K562 (cell line): Measurements from ENCODE around the gene CKMT2. TPM values are rescaled to one million over a fixed set of nuclear protein-coding genes. Genes with fewer than 3 reads are reported as not detected.
A peak's percentile ranks its signal among the peaks of the same experiment; 100 is the strongest.

Experiments used
- CREB1 ChIP-seq, 2 experiments: sonication (generic) in 1 of 2; formaldehyde crosslinking in 1 of 2; IDR thresholded peaks; 2 replicates each; pipeline versions ENCODE4 v1.6.1 to v1.8.0; 2012 to 2022; ENCODE audit warnings: inconsistent platforms in 1 of 2, mild to moderate bottlenecking in 1 of 2, missing genetic modification reagents in 1 of 2, moderate library complexity in 1 of 2
- JUND ChIP-seq, 2 experiments: IDR thresholded peaks; 2 replicates in 1 of 2; 3 replicates in 1 of 2; pipeline ENCODE4 v1.6.1; 2011; ENCODE audit warnings: borderline replicate concordance in 2 of 2, low read depth in 2 of 2, low read length in 2 of 2, improper control_type of control experiment in 1 of 2, missing biosample characterization in 1 of 2, missing genetic modification characterization in 1 of 2, missing genetic modification reagents in 1 of 2
- MAZ ChIP-seq, 2 experiments: fragments of 450-650 bp in 1 of 2; sonication (generic) in 1 of 2; formaldehyde crosslinking; IDR thresholded peaks in 1 of 2; conservative IDR thresholded peaks in 1 of 2; 2 replicates each; pipeline versions ENCODE4 v1.4.0 to v1.5.0; 2020; ENCODE audit warnings: mild to moderate bottlenecking in 1 of 2, missing genetic modification reagents in 1 of 2
- NRF1 ChIP-seq, 2 experiments: fragments of 450-650 bp; IDR thresholded peaks in 1 of 2; conservative IDR thresholded peaks in 1 of 2; 2 replicates each; pipeline ENCODE4 v1.6.1; 2014; ENCODE audit warnings: mild to moderate bottlenecking in 2 of 2
- PRMT5 ChIP-seq: sonication (generic); formaldehyde crosslinking; IDR thresholded peaks from 2 replicates; pipeline ENCODE4 v1.5.0; 2020; ENCODE audit warnings: missing genetic modification reagents
- SMAD4 ChIP-seq: fragments of 250-450 bp; sonication (Bioruptor Pico); conservative IDR thresholded peaks from 2 replicates; pipeline ENCODE4 v1.8.0; 2021; ENCODE audit warnings: inconsistent platforms, mild to moderate bottlenecking, moderate library complexity
- SMC3 ChIP-seq: conservative IDR thresholded peaks from 2 replicates; pipeline ENCODE4 v1.6.1; 2011; ENCODE audit warnings: low read depth, low read length, improper control_type of control experiment; ENCODE audit not compliant: insufficient read depth
- TEAD1 ChIP-seq, 2 experiments: fragments of 450-650 bp in 1 of 2; sonication (generic) in 1 of 2; formaldehyde crosslinking; IDR thresholded peaks; 2 replicates each; pipeline versions ENCODE4 v1.4.0 to v1.8.0; 2020 to 2022; ENCODE audit warnings: mild to moderate bottlenecking in 2 of 2, missing genetic modification reagents in 1 of 2
- XRCC5 ChIP-seq: fragments of 200-400 bp; formaldehyde crosslinking; IDR thresholded peaks from 2 replicates; pipeline ENCODE4 v1.6.1; 2017; ENCODE audit warnings: low read depth, mild to moderate bottlenecking, low read length
- polyA plus RNA-seq, 8 experiments: library from polyadenylated mRNA; depleted of rRNA in 4 of 8; stranded (reverse) in 5 of 8; unstranded in 3 of 8; fragments of >200 nt; fragmentation: Nextera tagmentation in 2 of 8; fragmentation: Illumina TruSeq in 1 of 8; extraction: Ambion mirVana in 2 of 8; extraction: Trizol in 1 of 8; gene quantifications; 2 replicates each; pipeline versions ENCODE4 v1.2.1 to v1.2.3, GENCODE V29; 2011 to 2014; ENCODE audit warnings: inconsistent platforms in 1 of 8, missing spikeins in 1 of 8
- total RNA-seq, 7 experiments: library from RNA; depleted of rRNA in 6 of 7; stranded (reverse); fragments of >200 nt in 6 of 7; fragmentation: Illumina TruSeq in 2 of 7; extraction: Trizol in 2 of 7; gene quantifications; 2 replicates each; pipeline versions ENCODE4 v1.2.1 to v1.2.3, GENCODE V29; 2011 to 2021; ENCODE audit warnings: low replicate concordance in 1 of 7
- TF ChIP-seq, protein P1 (sequence below): fragments of 450-650 bp; IDR thresholded peaks from 2 replicates; pipeline ENCODE4 v1.6.1; 2016; ENCODE audit warnings: mild to moderate bottlenecking, moderate library complexity
- TF ChIP-seq, protein P2 (sequence below): sonication (generic); formaldehyde crosslinking; IDR thresholded peaks from 2 replicates; pipeline ENCODE4 v1.8.0; 2022; ENCODE audit warnings: missing genetic modification reagents, mild to moderate bottlenecking, moderate library complexity, borderline replicate concordance
- TF ChIP-seq, protein P3 (sequence below): sonication (generic); formaldehyde crosslinking; IDR thresholded peaks from 2 replicates; pipeline ENCODE4 v1.9.0; 2022; ENCODE audit warnings: mild to moderate bottlenecking, missing genetic modification reagents

Gene CKMT2
- total and polyA plus RNA-seq, 9 of the 15 experiments (the other 6 are each of a cell fraction or from before 2014, with no cell fraction given) = 0.03 TPM; not detected in 8

DNA sequence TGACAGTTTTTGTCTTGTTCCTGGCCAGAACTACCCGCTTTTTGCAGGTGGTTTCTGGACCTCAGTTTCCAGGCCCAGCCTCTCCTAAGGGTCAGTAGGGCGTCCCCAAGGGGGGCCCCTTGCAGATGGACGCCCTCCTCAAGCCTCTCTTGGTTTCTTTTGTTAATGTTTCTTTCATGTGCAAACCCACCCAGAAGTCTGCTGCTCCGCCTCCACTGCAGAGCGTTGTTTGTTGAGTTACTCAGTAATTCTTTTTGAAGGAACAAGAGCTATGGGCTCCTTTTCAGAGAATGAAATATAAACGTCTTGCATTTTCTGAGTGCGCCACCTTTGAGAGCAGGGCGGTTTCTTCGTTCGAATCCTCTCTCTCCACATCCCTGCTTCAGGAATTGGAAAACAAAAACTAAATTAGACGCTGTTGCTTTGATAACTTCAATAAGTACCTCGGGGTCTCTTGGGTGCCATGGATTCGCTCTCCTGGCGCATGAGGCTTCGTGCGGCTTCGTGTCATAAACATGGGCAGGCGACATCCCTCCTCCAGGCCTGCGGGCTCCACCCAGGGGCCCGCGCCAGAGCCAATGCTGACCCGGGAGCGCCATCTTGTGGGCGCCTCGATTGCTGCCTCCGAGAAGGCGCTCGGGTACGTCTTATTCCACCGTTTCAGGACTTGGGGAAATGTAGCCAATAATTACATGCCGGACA lies 38.3 kb upstream of the CKMT2 start (continued):
- TF ChIP-seq, protein P1, sequence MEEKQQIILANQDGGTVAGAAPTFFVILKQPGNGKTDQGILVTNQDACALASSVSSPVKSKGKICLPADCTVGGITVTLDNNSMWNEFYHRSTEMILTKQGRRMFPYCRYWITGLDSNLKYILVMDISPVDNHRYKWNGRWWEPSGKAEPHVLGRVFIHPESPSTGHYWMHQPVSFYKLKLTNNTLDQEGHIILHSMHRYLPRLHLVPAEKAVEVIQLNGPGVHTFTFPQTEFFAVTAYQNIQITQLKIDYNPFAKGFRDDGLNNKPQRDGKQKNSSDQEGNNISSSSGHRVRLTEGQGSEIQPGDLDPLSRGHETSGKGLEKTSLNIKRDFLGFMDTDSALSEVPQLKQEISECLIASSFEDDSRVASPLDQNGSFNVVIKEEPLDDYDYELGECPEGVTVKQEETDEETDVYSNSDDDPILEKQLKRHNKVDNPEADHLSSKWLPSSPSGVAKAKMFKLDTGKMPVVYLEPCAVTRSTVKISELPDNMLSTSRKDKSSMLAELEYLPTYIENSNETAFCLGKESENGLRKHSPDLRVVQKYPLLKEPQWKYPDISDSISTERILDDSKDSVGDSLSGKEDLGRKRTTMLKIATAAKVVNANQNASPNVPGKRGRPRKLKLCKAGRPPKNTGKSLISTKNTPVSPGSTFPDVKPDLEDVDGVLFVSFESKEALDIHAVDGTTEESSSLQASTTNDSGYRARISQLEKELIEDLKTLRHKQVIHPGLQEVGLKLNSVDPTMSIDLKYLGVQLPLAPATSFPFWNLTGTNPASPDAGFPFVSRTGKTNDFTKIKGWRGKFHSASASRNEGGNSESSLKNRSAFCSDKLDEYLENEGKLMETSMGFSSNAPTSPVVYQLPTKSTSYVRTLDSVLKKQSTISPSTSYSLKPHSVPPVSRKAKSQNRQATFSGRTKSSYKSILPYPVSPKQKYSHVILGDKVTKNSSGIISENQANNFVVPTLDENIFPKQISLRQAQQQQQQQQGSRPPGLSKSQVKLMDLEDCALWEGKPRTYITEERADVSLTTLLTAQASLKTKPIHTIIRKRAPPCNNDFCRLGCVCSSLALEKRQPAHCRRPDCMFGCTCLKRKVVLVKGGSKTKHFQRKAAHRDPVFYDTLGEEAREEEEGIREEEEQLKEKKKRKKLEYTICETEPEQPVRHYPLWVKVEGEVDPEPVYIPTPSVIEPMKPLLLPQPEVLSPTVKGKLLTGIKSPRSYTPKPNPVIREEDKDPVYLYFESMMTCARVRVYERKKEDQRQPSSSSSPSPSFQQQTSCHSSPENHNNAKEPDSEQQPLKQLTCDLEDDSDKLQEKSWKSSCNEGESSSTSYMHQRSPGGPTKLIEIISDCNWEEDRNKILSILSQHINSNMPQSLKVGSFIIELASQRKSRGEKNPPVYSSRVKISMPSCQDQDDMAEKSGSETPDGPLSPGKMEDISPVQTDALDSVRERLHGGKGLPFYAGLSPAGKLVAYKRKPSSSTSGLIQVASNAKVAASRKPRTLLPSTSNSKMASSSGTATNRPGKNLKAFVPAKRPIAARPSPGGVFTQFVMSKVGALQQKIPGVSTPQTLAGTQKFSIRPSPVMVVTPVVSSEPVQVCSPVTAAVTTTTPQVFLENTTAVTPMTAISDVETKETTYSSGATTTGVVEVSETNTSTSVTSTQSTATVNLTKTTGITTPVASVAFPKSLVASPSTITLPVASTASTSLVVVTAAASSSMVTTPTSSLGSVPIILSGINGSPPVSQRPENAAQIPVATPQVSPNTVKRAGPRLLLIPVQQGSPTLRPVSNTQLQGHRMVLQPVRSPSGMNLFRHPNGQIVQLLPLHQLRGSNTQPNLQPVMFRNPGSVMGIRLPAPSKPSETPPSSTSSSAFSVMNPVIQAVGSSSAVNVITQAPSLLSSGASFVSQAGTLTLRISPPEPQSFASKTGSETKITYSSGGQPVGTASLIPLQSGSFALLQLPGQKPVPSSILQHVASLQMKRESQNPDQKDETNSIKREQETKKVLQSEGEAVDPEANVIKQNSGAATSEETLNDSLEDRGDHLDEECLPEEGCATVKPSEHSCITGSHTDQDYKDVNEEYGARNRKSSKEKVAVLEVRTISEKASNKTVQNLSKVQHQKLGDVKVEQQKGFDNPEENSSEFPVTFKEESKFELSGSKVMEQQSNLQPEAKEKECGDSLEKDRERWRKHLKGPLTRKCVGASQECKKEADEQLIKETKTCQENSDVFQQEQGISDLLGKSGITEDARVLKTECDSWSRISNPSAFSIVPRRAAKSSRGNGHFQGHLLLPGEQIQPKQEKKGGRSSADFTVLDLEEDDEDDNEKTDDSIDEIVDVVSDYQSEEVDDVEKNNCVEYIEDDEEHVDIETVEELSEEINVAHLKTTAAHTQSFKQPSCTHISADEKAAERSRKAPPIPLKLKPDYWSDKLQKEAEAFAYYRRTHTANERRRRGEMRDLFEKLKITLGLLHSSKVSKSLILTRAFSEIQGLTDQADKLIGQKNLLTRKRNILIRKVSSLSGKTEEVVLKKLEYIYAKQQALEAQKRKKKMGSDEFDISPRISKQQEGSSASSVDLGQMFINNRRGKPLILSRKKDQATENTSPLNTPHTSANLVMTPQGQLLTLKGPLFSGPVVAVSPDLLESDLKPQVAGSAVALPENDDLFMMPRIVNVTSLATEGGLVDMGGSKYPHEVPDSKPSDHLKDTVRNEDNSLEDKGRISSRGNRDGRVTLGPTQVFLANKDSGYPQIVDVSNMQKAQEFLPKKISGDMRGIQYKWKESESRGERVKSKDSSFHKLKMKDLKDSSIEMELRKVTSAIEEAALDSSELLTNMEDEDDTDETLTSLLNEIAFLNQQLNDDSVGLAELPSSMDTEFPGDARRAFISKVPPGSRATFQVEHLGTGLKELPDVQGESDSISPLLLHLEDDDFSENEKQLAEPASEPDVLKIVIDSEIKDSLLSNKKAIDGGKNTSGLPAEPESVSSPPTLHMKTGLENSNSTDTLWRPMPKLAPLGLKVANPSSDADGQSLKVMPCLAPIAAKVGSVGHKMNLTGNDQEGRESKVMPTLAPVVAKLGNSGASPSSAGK = peak; percentile 88
- TF ChIP-seq PRMT5 (CRISPR knock-in tag) (no peak), SMC3 (peak; percentile 78), NRF1 (conservative IDR thresholded peaks at IDR 0.05 in 1 of 2, IDR thresholded peaks at IDR 0.05 in 1 of 2) (peak; percentile 19 to 39; a peak in 1 of 4 replicates), CREB1 (IDR thresholded peaks at IDR 0.05) (peak; percentile 40; the same call in 1 of the 2 replicates), CREB1 (CRISPR knock-in tag; IDR thresholded peaks at IDR 0.05) (no peak), JUND (IDR thresholded peaks at IDR 0.05; ENCODE audit: borderline replicate concordance, low read depth, low read length) (0 out of 2 replicates have a peak, but pooled peaks have one; percentile 20), JUND (tag; IDR thresholded peaks at IDR 0.05; ENCODE audit: borderline replicate concordance, low read depth, low read length) (no peak), TEAD1 (CRISPR knock-in tag; IDR thresholded peaks at IDR 0.05) (peak in 1 of 2 experiments; percentile 52; a peak in 1 of 4 replicates), SMAD4 (CRISPR knock-in tag) (peak; percentile 39; the same call in 1 of the 2 replicates), MAZ (CRISPR knock-in tag; conservative IDR thresholded peaks at IDR 0.05 in 1 of 2, IDR thresholded peaks at IDR 0.05 in 1 of 2) (peak in 1 of 2 experiments; percentile 64; a peak in 2 of 4 replicates), XRCC5 (peak; percentile 63; the same call in 1 of the 2 replicates)
- TF ChIP-seq, protein P2, sequence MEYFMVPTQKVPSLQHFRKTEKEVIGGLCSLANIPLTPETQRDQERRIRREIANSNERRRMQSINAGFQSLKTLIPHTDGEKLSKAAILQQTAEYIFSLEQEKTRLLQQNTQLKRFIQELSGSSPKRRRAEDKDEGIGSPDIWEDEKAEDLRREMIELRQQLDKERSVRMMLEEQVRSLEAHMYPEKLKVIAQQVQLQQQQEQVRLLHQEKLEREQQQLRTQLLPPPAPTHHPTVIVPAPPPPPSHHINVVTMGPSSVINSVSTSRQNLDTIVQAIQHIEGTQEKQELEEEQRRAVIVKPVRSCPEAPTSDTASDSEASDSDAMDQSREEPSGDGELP (CRISPR knock-in tag) = peak; percentile 20; the same call in 1 of the 2 replicates
- TF ChIP-seq, protein P3, sequence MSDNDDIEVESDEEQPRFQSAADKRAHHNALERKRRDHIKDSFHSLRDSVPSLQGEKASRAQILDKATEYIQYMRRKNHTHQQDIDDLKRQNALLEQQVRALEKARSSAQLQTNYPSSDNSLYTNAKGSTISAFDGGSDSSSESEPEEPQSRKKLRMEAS = peak; percentile 27; the same call in 1 of the 2 replicates
